ENCODE data around the gene WDFY1.
"Not testable (repeated sequence)": the region's sequence is repeated elsewhere in the genome, so short reads cannot be mapped to it uniquely, and the experiment has no call there.

WDFY1 gene

GRCh38 chr2:223957092-223957851 is 12.1 kb upstream of the WDFY1 start, which contains the start of gene MRPL44:
Gene MRPL44, plus strand, starts transcription at chr2:223957463. Its CDS starts 10 bp downstream, at chr2:223957473.
- DNase-seq (ENCODE audit: low spot score): peak; percentile 94

- DNase-seq (ENCODE audit: low spot score): no peak
These were observed 11.2 kb upstream of the WDFY1 start for GRCh38 chr2:223956300-223956699.

- no peak for DNase-seq (ENCODE audit: low spot score)
These were observed 9.3 kb upstream of the WDFY1 start for GRCh38 chr2:223954401-223954800.

GRCh38 chr2:223952280-223952968 is 7.3 kb upstream of the WDFY1 start:
- DNase-seq (ENCODE audit: low spot score): no peak

- DNase-seq (ENCODE audit: low spot score): no peak
These were observed 5.6 kb upstream of the WDFY1 start for GRCh38 chr2:223950448-223951347.

GRCh38 chr2:223949241-223949840 is 4.2 kb upstream of the WDFY1 start:
- no peak for DNase-seq (ENCODE audit: low spot score)

- no peak for DNase-seq (ENCODE audit: low spot score)
These were observed 2.6 kb upstream of the WDFY1 start for GRCh38 chr2:223947711-223948205.

- no peak for DNase-seq (ENCODE audit: low spot score)
These were observed 620 bp upstream of the WDFY1 start for GRCh38 chr2:223945755-223946154.

- no peak for DNase-seq (ENCODE audit: low spot score)
These were observed 901 bp downstream of the WDFY1 start for GRCh38 chr2:223944166-223944702.

GRCh38 chr2:223943561-223944008 is 1.6 kb downstream of the WDFY1 start:
- peak; percentile 78 for DNase-seq (ENCODE audit: low spot score)

GRCh38 chr2:223943135-223943534 is 2.0 kb downstream of the WDFY1 start:
- DNase-seq (ENCODE audit: low spot score): no peak

GRCh38 chr2:223941579-223942277 is 3.4 kb downstream of the WDFY1 start:
- no peak for DNase-seq (ENCODE audit: low spot score)

GRCh38 chr2:223939438-223939837 is 5.7 kb downstream of the WDFY1 start:
- not testable (repeated sequence) for DNase-seq (ENCODE audit: low spot score)

- no peak for DNase-seq (ENCODE audit: low spot score)
These were observed 7.6 kb downstream of the WDFY1 start for GRCh38 chr2:223937535-223937934.

- DNase-seq (ENCODE audit: low spot score): no peak
These were observed 8.2 kb downstream of the WDFY1 start for GRCh38 chr2:223936862-223937326.

- DNase-seq (ENCODE audit: low spot score): no peak
These were observed 9.5 kb downstream of the WDFY1 start for GRCh38 chr2:223935459-223936125.

- DNase-seq (ENCODE audit: low spot score): no peak
These were observed 10.3 kb downstream of the WDFY1 start for GRCh38 chr2:223934870-223935269.

GRCh38 chr2:223932816-223933800 is 12.0 kb downstream of the WDFY1 start:
- no peak for DNase-seq (ENCODE audit: low spot score)
